Right hindlimb (tissue), 1 donor: ENCODE data around the gene HSPB1.
"Not testable (repeated sequence)": the region's sequence is repeated elsewhere in the genome, so short reads cannot be mapped to it uniquely, and the experiment has no call there.

Source experiments
- DNase-seq: peaks from one replicate; pipeline ENCODE4 v3.0.0-alpha.2; 2018

Gene HSPB1

GRCh38 chr7:76309341-76310101 is 7.0 kb downstream of the HSPB1 start:
- not testable (repeated sequence) for DNase-seq

GRCh38 chr7:76310102-76310957 is 7.9 kb downstream of the HSPB1 start:
- peak; percentile 83 for DNase-seq

DNA sequence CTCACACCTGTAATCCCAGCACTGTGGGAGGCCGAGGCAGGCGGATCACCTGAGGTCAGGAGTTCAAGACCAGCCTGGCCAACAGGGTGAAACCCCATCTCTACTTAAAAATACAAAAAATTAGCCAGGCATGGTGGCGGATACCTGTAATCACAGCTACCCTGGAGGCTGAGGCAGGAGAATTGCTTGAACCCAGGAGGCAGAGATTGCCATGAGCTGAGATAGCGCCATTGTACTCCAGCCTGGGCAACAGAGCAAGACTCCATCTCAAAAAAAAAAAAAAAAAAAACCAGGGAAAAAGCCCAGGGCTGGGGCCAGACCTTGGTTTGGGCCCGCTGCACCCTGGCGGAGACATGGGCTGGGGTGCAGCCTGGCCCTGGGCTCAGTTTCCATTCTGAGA is 9.4 kb downstream of the HSPB1 start:
- DNase-seq, result not testable (repeated sequence)

- peak; percentile 96 for DNase-seq
Measured at GRCh38 chr7:76314042-76314721, 11.7 kb downstream of the HSPB1 start.

DNA sequence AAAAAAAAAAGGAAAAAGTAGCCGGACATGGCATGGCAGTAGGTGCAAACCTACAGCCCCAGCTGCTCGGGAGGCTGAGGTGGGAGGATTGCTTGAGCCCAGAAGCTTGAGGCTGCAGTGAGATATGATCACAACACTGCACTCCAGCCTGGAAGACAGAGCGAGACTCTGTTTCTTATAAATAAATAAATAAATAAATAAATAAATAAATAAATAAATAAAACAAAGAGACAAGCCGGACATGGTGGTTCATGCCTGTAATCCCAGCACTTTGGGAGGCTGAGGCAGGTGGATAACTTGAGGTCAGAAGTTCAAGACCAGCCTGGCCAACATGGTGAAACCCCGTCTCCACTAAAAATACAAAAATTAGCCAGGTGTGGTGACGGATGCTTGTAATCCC is 12.3 kb downstream of the HSPB1 start:
- not testable (repeated sequence) for DNase-seq

GRCh38 chr7:76315364-76315763 is 12.9 kb downstream of the HSPB1 start:
- peak; percentile 74 for DNase-seq

DNA sequence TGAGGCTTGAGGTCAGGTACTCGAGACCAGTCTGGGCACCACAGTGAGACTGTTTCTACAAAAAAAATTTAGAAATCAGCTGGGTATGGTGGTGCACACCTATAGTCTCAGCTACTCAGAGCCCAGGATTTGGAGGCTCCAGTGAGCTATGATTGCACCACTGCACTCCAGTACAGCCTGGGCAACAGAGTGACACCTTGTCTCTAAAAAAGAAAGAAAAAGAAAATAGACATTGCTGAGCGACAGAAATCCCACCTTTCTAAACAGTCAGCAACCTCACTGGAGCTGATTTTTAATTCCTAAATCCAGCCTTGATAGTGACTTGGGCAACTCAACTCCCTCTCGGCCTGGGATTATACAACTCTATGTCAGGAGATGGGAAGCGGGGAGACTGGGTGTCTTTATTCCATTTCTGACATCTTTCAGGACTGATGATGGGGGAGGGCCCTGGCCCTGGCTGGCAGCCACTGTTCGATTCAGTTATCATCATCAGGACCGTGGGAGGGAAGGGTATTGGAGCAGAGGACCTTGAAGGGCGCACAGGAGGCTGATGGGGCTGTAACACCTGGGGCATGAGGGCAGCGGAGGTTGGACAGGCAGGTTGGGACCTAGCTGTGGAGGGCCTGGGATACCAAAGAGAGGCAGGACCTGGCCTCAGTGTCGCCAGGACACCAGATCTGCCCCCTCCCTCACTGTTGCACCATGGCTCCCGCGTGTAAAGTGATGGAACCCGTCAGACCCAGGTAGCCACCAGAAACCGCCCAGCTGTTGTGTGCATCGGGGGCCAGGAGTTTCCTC is 14.7 kb downstream of the HSPB1 start:
- DNase-seq, result no peak

DNA sequence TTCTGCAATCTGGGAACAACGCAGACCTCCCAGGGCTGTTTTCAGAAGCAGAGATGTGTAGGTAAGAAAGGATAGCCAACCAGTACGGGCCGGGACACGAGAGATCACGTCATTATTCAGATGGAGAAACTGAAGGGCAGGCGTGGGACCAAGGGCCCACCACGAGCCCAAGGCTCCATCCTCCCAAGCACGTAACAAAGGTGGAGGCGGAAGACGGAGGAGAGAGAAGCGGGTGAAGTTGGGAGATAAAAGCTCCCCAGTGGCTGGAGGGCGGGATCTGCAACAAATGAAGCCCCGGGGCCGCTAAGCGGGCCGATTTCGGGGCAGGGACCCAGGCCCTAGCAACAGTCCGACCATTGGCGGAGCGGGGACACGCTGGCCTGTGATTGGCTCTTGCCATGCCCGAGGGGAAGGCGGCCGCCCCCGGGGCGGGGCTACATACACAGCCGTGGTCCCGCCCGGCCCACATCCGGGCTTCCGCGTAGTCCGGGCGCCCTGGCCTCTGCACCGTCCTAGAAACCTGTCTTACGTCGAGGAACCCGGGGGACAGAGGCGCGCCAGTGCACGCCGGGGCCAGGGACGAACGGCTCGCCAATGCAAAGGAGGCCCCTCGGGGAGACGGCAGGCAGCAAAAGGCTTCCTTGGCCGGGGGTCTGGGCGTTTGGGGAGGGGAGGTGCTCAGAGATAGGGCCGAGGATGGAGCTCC is 15.5 kb downstream of the HSPB1 start:
- peak; percentile 98 for DNase-seq

DNA sequence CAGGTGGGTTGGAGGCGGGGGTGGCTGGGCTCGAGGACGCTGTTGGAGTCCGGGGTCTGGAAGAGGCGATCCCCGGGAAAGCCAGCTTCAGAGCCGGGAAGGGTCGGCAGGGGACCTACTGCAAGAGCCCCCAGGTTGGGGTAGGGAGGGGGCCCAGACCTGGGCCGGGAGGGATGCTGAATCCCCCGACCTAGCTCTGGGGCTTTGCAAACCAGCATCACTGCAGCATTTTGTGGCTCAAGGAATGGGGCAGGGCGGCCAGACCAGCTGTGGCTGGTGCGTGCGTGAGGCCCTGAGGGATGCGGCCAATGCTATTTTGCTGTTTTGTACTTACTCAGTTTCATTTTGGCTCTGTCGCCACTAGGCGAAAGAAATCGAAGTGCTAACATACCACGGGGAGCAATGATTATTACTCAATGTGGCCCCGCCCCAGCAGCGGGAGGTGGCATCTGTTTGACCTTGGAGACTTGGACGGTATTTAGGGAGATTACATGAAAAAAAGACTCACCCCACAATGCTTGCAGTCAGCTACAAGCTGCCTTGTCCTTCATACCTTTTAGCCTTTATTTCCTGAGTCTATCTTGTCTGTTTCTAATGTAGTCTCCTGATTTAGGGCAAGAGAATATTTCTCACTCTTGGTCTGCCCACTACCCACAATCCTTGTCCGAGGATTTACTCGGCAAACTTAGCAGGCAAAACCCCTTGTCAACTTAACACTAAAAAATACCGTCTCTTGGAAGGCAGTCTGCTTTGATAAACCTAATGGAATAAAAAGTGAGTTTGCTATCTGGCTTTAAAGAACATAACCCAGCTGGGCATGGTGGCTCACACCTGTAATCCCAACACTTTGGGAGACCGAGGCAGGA is 16.2 kb downstream of the HSPB1 start:
- peak; percentile 83 for DNase-seq

DNA sequence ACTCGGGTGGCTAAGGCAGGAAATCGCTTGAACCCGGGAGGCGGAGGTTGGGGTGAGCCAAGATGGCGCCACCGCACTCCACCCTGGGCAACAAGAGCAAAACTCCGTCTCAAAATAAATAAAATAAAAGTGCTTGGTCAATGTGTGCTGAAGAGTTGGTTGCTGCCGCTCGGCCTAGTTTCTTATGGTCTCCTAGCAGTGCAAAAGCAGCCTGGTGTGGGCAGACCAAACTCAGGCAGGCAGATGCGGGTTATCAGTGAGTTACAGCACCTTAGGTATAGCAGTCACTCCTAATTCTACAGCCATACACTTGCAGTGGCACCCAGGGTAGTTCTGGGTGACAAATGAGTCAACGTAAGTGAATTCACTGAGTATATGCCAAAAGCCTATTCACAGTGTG is 22.6 kb downstream of the HSPB1 start:
- no peak for DNase-seq

- no peak for DNase-seq
Measured at GRCh38 chr7:76325811-76326210, 23.3 kb downstream of the HSPB1 start.

DNA sequence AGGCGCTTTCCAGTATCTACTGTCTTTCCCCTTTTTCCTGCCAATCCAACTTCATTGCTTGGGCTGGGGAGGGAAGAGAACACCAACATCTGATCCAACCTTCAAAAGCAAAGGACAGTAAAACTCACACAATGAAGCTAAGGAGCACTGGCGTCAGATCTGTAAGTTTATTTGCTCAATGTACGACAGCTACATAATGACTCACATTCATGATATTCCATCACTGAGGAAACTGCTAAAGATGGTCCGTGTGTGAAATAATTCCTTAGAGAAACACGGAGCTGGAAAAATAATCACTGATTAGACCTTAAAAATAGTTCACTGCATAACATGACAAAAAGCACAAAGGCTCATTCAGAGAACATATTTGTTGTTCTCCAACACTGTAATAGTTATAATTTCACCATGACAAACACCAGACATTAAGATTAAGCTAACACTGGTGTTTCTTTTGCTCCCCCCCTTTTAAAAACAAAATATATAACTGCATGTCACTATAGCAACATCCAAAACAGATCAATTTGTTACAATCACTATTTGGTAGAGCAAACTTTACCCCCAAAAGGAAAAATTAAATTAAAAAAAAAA is 24.3 kb downstream of the HSPB1 start:
- no peak for DNase-seq

DNA sequence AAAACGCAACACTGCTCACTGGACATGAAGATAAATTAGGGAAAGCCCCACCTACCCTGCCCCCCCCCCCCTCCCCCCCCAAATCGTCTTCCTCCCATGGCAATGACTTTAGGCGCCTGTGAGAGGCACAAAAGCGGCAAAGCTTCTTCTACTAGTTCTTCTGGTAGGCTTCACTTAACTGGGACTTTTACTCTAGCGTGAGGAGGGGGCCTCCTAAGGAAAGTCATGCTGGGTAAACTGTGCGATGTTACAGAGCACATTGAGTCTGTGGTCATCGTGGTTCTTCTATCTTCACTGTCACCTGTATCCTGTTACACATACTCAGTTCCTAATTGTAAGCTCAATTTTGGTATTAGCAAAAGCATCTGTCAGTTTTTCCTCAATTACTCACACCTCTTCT is 25.1 kb downstream of the HSPB1 start:
- no peak for DNase-seq

DNA sequence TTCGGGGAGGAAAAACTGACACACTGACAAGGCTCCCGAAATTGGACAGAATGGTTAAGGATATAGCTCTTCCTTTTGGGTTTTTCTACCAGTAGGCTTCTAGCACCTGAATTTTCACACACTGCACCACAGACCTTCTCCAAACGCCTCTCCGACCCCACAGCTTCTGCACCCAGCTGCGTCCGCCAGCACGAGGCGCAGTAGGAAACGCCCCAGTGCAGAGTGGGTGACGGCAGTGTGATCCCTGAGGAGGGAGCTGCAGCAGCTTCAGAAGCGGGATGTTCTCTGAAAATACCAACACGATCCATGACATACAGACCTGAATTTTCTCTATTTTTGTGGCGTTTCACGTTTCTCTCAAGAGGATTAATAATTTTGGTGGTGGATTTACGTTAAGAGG is 25.9 kb downstream of the HSPB1 start:
- no peak for DNase-seq

DNA sequence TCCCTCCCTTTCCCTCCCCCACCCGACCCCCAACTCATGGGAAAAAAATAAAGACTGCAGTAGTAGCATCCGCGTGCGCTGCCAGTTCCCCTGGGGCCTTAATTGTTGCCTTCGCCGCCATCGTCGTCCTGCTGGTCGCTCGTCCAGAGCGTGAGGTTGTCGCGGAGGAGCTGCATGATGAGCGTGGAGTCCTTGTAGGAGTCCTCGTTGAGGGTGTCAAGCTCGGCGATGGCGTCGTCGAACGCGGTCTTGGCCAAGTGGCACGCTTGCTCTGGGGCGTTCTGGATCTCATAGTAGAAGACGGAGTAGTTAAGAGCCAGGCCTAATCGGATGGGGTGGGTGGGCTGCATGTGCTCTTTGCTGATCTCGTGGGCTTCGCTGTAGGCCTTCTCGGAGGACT is 27.0 kb downstream of the HSPB1 start:
- no peak for DNase-seq

DNA sequence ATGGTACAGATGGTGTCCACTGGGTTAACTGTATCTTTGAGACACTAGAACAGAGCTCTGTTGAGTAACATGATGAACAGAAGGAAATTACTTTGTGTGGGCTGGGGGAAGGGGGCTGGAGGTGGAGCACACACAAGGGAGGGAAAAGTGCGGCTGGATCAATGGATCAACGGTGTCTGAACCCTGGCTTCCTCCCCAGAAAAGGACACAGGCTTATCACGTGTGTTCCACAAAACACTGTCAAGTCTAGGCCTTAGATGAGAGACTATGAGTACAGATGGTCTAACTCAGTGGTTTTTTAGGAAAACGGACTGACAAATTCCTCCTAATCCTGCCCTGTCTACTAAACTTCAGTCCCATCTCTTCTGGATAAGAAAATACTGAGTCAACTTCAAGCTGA is 27.8 kb downstream of the HSPB1 start:
- DNase-seq, result no peak

- no peak for DNase-seq
Measured at GRCh38 chr7:76330673-76331072, 28.2 kb downstream of the HSPB1 start.

DNA sequence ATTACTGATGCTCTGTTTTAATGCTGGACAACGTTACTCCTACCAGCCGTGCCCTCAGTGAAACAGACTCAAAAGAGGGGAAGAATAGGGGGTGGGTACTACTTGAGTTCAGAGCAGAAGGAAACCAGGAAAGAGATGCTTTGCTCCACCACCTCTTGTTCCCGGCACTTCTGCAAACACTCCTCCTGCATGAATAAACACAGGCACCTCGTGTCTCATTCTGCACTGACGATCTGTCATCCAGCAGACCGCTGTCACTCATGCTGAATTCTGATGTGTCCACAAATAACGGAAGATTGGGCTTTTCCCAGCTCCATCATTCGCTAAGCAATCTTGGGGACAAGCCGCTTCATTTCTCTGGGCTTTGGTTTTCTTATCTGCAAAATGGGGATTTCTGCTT is 29.6 kb downstream of the HSPB1 start:
- DNase-seq, result no peak

GRCh38 chr7:76333511-76334101 is 31.1 kb downstream of the HSPB1 start:
- DNase-seq, result no peak

- no peak for DNase-seq
Measured at GRCh38 chr7:76334320-76334967, 32.0 kb downstream of the HSPB1 start.
